SK-N-SH (cell line): ENCODE measurements around the gene AKAP3. TPM values are rescaled to one million over a fixed set of nuclear protein-coding genes. Genes with fewer than 3 reads are reported as not detected.
A peak's percentile ranks its signal among the peaks of the same experiment; 100 is the strongest.

Experiments
- CTCF ChIA-PET: fragments of 300-600, 350-600 bp; formaldehyde crosslinking; extraction: SDS; loops from one replicate; lab custom pipeline; 2021; lab: Yijun Ruan, JAX
- POLR2A ChIA-PET: fragments of 350-600 bp; sonication (Branson Sonifier 250); formaldehyde crosslinking; extraction: SDS; loops from one replicate; lab custom pipeline; 2020; ENCODE audit warnings: antibody characterized with exemption, inconsistent platforms; lab: Yijun Ruan, JAX
- DNase-seq: peaks from one replicate; pipeline ENCODE4 v3.0.0; 2012
- H2AFZ ChIP-seq: fragments of 200-600 bp; sonication (generic); 2 replicates; pipeline ENCODE4 v1.8.1; 2016; ENCODE audit warnings: antibody characterized with exemption, mild to moderate bottlenecking, low read depth
- H3F3A ChIP-seq: fragments of 200-600 bp; sonication (generic); replicated peaks from 2 replicates; pipeline ENCODE3; 2016; ENCODE audit warnings: antibody characterized with exemption, mild to moderate bottlenecking; ENCODE audit not compliant: insufficient read depth
- H3K27ac ChIP-seq, 2 experiments: fragments of 200-500 bp in 1 of 2; fragments of 200-600 bp in 1 of 2; sonication (Bioruptor generic) in 1 of 2; sonication (generic), shearing (Covaris generic) in 1 of 2; 2 replicates each; pipeline versions ENCODE4 v1.5.1 to v1.6.1; 2014 to 2016; ENCODE audit warnings: low read depth in 2 of 2, inconsistent platforms in 1 of 2, low read length in 1 of 2, mild to moderate bottlenecking in 1 of 2, mixed read lengths in 1 of 2
- H3K27me3 ChIP-seq: fragments of 200-600 bp; sonication (generic), shearing (Covaris generic); 2 replicates; pipeline ENCODE4 v1.6.1; 2016; ENCODE audit warnings: mixed run types; ENCODE audit not compliant: insufficient read depth
- H3K36me3 ChIP-seq, 2 experiments: fragments of 200-500 bp in 1 of 2; fragments of 200-600 bp in 1 of 2; sonication (Bioruptor generic) in 1 of 2; sonication (generic) in 1 of 2; replicated peaks in 1 of 2; 2 replicates each; pipeline versions ENCODE3 to v1.5.1; 2014 to 2016; ENCODE audit warnings: low read length in 1 of 2, mild to moderate bottlenecking in 1 of 2; ENCODE audit not compliant: insufficient read depth in 2 of 2, control insufficient read depth in 1 of 2
- H3K4me1 ChIP-seq, 2 experiments: fragments of 200-500 bp in 1 of 2; fragments of 200-600 bp in 1 of 2; sonication (Bioruptor generic) in 1 of 2; sonication (generic), shearing (Covaris generic) in 1 of 2; 2 replicates each; pipeline versions ENCODE4 v1.5.1 to v1.6.1; 2014 to 2016; ENCODE audit warnings: low read depth in 1 of 2, low read length in 1 of 2, mixed run types in 1 of 2; ENCODE audit not compliant: insufficient read depth in 2 of 2, control insufficient read depth in 1 of 2
- H3K4me2 ChIP-seq: fragments of 200-600 bp; sonication (generic), shearing (Covaris generic); 2 replicates; pipeline ENCODE4 v1.6.1; 2017; ENCODE audit warnings: mixed run types
- H3K4me3 ChIP-seq, 2 experiments: fragments of 200-500 bp in 1 of 2; fragments of 200-600 bp in 1 of 2; sonication (Bioruptor generic) in 1 of 2; sonication (generic), shearing (Covaris generic) in 1 of 2; 2 replicates each; pipeline versions ENCODE4 v1.5.1 to v1.8.1; 2014 to 2016; ENCODE audit warnings: low read depth in 2 of 2, inconsistent platforms in 1 of 2, low read length in 1 of 2, mild to moderate bottlenecking in 1 of 2, mixed read lengths in 1 of 2, moderate library complexity in 1 of 2
- H3K79me2 ChIP-seq: fragments of 200-600 bp; sonication (generic); 2 replicates; pipeline ENCODE4 v1.8.1; 2017; ENCODE audit warnings: mild to moderate bottlenecking; ENCODE audit not compliant: insufficient read depth
- H3K9ac ChIP-seq: fragments of 200-600 bp; sonication (generic); 2 replicates; pipeline ENCODE4 v1.6.1; 2017; ENCODE audit warnings: mixed run types
- H3K9me2 ChIP-seq: fragments of 200-600 bp; sonication (generic); 2 replicates; pipeline ENCODE4 v1.6.1; 2017; ENCODE audit warnings: mixed run types
- H3K9me3 ChIP-seq: fragments of 200-600 bp; sonication (generic); 2 replicates; pipeline ENCODE4 v1.6.1; 2017; ENCODE audit warnings: mixed run types, mild to moderate bottlenecking, moderate library complexity
- H4K20me1 ChIP-seq: fragments of 200-600 bp; sonication (generic); 2 replicates; pipeline ENCODE4 v1.6.1; 2017; ENCODE audit warnings: mild to moderate bottlenecking, mixed run types; ENCODE audit not compliant: insufficient read depth
- ELF1 ChIP-seq: IDR thresholded peaks from 2 replicates; pipeline ENCODE4 v1.4.0; 2012
- EP300 ChIP-seq, 2 experiments: IDR thresholded peaks; 2 replicates each; pipeline versions ENCODE4 v1.4.0 to v1.6.1; 2012; ENCODE audit warnings: borderline replicate concordance in 1 of 2, low read depth in 1 of 2, low read length in 1 of 2
- EZH2phosphoT487 ChIP-seq: fragments of 200-600 bp; sonication (generic); IDR thresholded peaks from 2 replicates; pipeline ENCODE4 v1.6.1; 2017; ENCODE audit warnings: low read depth, mixed run types, mild to moderate bottlenecking, antibody characterized with exemption, moderate library complexity, borderline replicate concordance
- FOSL2 ChIP-seq: IDR thresholded peaks from 2 replicates; pipeline ENCODE4 v1.4.0; 2012; ENCODE audit warnings: low read depth, mild to moderate bottlenecking, moderate library complexity, borderline replicate concordance
- FOXJ3 ChIP-seq: sonication (generic); formaldehyde crosslinking; IDR thresholded peaks from 2 replicates; pipeline ENCODE4 v1.5.1; 2020; ENCODE audit warnings: mild to moderate bottlenecking, missing genetic modification reagents
- GATA2 ChIP-seq: sonication (generic); formaldehyde crosslinking; IDR thresholded peaks from 2 replicates; pipeline ENCODE4 v1.5.0; 2020; ENCODE audit warnings: mild to moderate bottlenecking, missing genetic modification reagents
- IRF3 ChIP-seq: fragments of 150-350 bp; IDR thresholded peaks from 2 replicates; pipeline ENCODE4 v1.6.1; 2016; ENCODE audit warnings: mild to moderate bottlenecking, low read depth, low read length
- JUND ChIP-seq: IDR thresholded peaks from 2 replicates; pipeline ENCODE4 v1.4.0; 2012
- MAX ChIP-seq: IDR thresholded peaks from 2 replicates; pipeline ENCODE4 v1.4.0; 2012; ENCODE audit warnings: low read depth
- MEF2A ChIP-seq: IDR thresholded peaks from 2 replicates; pipeline ENCODE4 v1.4.0; 2012; ENCODE audit warnings: low read depth, borderline replicate concordance
- MXI1 ChIP-seq: IDR thresholded peaks from 2 replicates; pipeline ENCODE4 v1.6.1; 2012; ENCODE audit warnings: mild to moderate bottlenecking, low read depth, low read length, improper control_type of control experiment
- NFIC ChIP-seq: IDR thresholded peaks from 2 replicates; pipeline ENCODE4 v1.4.0; 2012; ENCODE audit warnings: borderline replicate concordance
- NRF1 ChIP-seq: IDR thresholded peaks from 2 replicates; pipeline ENCODE4 v1.6.1; 2012; ENCODE audit warnings: low read depth, mild to moderate bottlenecking, low read length
- POLR2AphosphoS5 ChIP-seq: IDR thresholded peaks from 2 replicates; pipeline ENCODE4 v1.6.1; 2012; ENCODE audit warnings: low read depth, low read length
- RAD21 ChIP-seq: IDR thresholded peaks from 2 replicates; pipeline ENCODE4 v1.6.1; 2012; ENCODE audit warnings: mild to moderate bottlenecking, low read length
- RCOR1 ChIP-seq: fragments of 150-350 bp; IDR thresholded peaks from 2 replicates; pipeline ENCODE4 v1.6.1; 2017; ENCODE audit warnings: antibody characterized with exemption, low read length
- TAF1 ChIP-seq: IDR thresholded peaks from 2 replicates; pipeline ENCODE4 v1.6.1; 2012; ENCODE audit warnings: low read depth, mild to moderate bottlenecking, low read length, moderate library complexity, borderline replicate concordance
- TCF12 ChIP-seq: IDR thresholded peaks from 2 replicates; pipeline ENCODE4 v1.4.0; 2012
- TEAD4 ChIP-seq: IDR thresholded peaks from 2 replicates; pipeline ENCODE4 v1.4.0; 2012; ENCODE audit warnings: mild to moderate bottlenecking, borderline replicate concordance; ENCODE audit not compliant: insufficient read depth
- YY1 ChIP-seq: IDR thresholded peaks from 2 replicates; pipeline ENCODE4 v1.4.0; 2012; ENCODE audit warnings: low read depth, mild to moderate bottlenecking
- WGBS: methylation state at CpG from one replicate; pipeline ENCODE4 v1.1.6; 2017; ENCODE audit warnings: low lambda C conversion rate; 5-methylcytosine and 5-hydroxymethylcytosine counted together
- polyA plus RNA-seq, 3 experiments: library from polyadenylated mRNA; depleted of rRNA; stranded (reverse); fragments of >200 nt; gene quantifications; 2 replicates each; pipeline ENCODE4 v1.2.3, GENCODE V29; 2012
- TF ChIP-seq, protein P1 (sequence below): IDR thresholded peaks from 2 replicates; pipeline ENCODE4 v1.4.0; 2012; ENCODE audit warnings: low read depth, borderline replicate concordance
- TF ChIP-seq, protein P2 (sequence below): IDR thresholded peaks from 2 replicates; pipeline ENCODE4; 2012

AKAP3 gene
- polyA plus RNA-seq, 1 of the 3 experiments (the other 2 are of a cell fraction) = 0.12 TPM

DNA sequence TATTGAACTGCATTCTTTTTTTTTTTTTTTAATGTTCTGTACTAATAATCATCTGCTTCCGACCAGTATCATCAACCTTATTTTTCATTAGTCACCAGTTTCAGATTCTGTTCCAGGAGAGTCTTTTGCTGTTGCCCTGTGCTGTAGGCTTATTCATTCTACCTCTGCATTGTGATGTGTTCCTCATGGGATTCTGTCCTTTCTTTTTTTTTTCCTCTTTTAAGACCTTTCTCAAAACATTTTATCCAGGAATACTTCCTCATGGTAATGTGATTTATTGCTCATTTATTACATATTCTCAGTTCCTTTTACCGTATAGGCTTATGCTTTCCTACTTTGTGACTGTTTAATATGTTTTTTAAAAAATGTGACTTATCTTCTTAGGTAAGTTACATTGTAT lies 4.8 kb upstream of the AKAP3 start (continued):
- TF ChIP-seq TEAD4 = no peak
- TF ChIP-seq FOSL2 = no peak
- TF ChIP-seq FOXJ3 = no peak
- TF ChIP-seq MEF2A = no peak
- TF ChIP-seq JUND = no peak
- no peak for TF ChIP-seq RAD21
- no peak for TF ChIP-seq EZH2phosphoT487
- TF ChIP-seq POLR2AphosphoS5 = no peak

- H3K9me2 ChIP-seq = no peaks in the 10 kb centered on the region
- DNase-seq = no peak
- peaks cover 10 to 12% of the 10 kb centered on the region in 2 experiments; a peak in 3 of 4 replicates for H3K4me1 ChIP-seq
- no peak overlapping the region for H3K9ac ChIP-seq
- no peak overlapping the region for H3K27ac ChIP-seq
- H2AFZ ChIP-seq = no peak overlapping the region
- TF ChIP-seq, protein P1, sequence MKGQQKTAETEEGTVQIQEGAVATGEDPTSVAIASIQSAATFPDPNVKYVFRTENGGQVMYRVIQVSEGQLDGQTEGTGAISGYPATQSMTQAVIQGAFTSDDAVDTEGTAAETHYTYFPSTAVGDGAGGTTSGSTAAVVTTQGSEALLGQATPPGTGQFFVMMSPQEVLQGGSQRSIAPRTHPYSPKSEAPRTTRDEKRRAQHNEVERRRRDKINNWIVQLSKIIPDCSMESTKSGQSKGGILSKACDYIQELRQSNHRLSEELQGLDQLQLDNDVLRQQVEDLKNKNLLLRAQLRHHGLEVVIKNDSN = no peak
- TF ChIP-seq NRF1 (no peak), EZH2phosphoT487 (no peak), POLR2AphosphoS5 (no peak)
- POLR2A ChIA-PET = no interaction called here
- H3K4me3 ChIP-seq = no peak overlapping the region
- peaks cover 45% of the 10 kb centered on the region for H3K79me2 ChIP-seq
- no peaks in the 10 kb centered on the region for H4K20me1 ChIP-seq
- CTCF ChIA-PET = no interaction called here
- no peak overlapping the region for H3K4me2 ChIP-seq
- no peaks in the 10 kb centered on the region for H3K9me3 ChIP-seq
- no peaks in the 10 kb centered on the region for H3K27me3 ChIP-seq
- H3K36me3 ChIP-seq = peaks cover 27 to 42% of the 10 kb centered on the region in 2 experiments
- H3F3A ChIP-seq = peaks cover 7% of the 10 kb centered on the region
Observed at GRCh38 chr12:4653257-4653656, 4.4 kb upstream of the AKAP3 start.

- POLR2A ChIA-PET = interaction anchor here (0.8 kb wide), 1 partner anchor 111 kb away, joined by 3 read pairs; a partner anchor contains a TSS
- Histone ChIP-seq H3K4me3 (peak overlapping the region; percentile 86 to 97), H3K27me3 (no peaks in the 10 kb centered on the region), H3K27ac (peak overlapping the region; percentile 59 to 82; a peak in 3 of 4 replicates), H2AFZ (peak overlapping the region; percentile 92), H3K79me2 (peaks cover 45% of the 10 kb centered on the region), H4K20me1 (no peaks in the 10 kb centered on the region), H3K4me1 (peaks cover 10 to 13% of the 10 kb centered on the region in 2 experiments; a peak in 3 of 4 replicates), H3K36me3 (peaks cover 0 to 3% of the 10 kb centered on the region in 2 experiments), H3K9ac (peak overlapping the region; percentile 84), H3K4me2 (peak overlapping the region; percentile 92), H3K9me3 (no peaks in the 10 kb centered on the region), H3K9me2 (no peaks in the 10 kb centered on the region), H3F3A (peaks cover 7% of the 10 kb centered on the region)
- no peak for DNase-seq
- TF ChIP-seq EP300 (IDR thresholded peaks at IDR 0.05; ENCODE audit: borderline replicate concordance in 1 of 2, low read depth in 1 of 2, low read length in 1 of 2) (no peak), NFIC (no peak), FOXJ3 (no peak), IRF3 (no peak), MXI1 (no peak), MAX (no peak), YY1 (no peak), RCOR1 (no peak), JUND (no peak), ELF1 (no peak), TAF1 (no peak), TCF12 (no peak), GATA2 (CRISPR knock-in tag) (no peak)
- TF ChIP-seq, protein P1 = no peak
- TF ChIP-seq, protein P2, sequence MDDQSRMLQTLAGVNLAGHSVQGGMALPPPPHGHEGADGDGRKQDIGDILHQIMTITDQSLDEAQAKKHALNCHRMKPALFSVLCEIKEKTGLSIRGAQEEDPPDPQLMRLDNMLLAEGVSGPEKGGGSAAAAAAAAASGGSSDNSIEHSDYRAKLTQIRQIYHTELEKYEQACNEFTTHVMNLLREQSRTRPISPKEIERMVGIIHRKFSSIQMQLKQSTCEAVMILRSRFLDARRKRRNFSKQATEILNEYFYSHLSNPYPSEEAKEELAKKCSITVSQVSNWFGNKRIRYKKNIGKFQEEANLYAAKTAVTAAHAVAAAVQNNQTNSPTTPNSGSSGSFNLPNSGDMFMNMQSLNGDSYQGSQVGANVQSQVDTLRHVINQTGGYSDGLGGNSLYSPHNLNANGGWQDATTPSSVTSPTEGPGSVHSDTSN = no peak
- 0% methylated on average over 6 of the region's 6 CpGs for WGBS
- CTCF ChIA-PET = interaction anchor here (0.9 to 3.2 kb wide), 6 partner anchors 12 to 111 kb away, joined by 3 to 16 read pairs (median 3); no protein-coding TSS in a partner anchor
Observed at GRCh38 chr12:4649358-4649661, 459 bp upstream of the AKAP3 start.
